GM12801 (cell line): ENCODE data around the gene AP4B1.

Experiments
- CTCF ChIP-seq: IDR thresholded peaks from one replicate; pipeline ENCODE4 v1.5.1; 2011; ENCODE audit warnings: control low read depth; ENCODE audit not compliant: insufficient read length; ENCODE audit errors: extremely low read depth

AP4B1 gene

GRCh38 chr1:113904674-113905434, at the start of gene AP4B1, which contains the start of gene DCLRE1B:
TSS of gene AP4B1 (minus strand) at chr1:113904799. CDS start at chr1:113904717, 82 bp downstream.
TSS of gene DCLRE1B (plus strand) at chr1:113905326. CDS start at chr1:113905587, 261 bp downstream.
- TF ChIP-seq CTCF: no peak

- no peak for TF ChIP-seq CTCF
These were observed 47.1 kb upstream of the AP4B1 start for GRCh38 chr1:113951719-113952118.

GRCh38 chr1:113950908-113951307, 46.3 kb upstream of the AP4B1 start:
- TF ChIP-seq CTCF: no peak

- TF ChIP-seq CTCF: no peak
These were observed 44.4 kb upstream of the AP4B1 start for GRCh38 chr1:113949007-113949406.

- TF ChIP-seq CTCF: no peak
These were observed 42.9 kb upstream of the AP4B1 start for GRCh38 chr1:113947388-113948107.

GRCh38 chr1:113946678-113947387, 42.2 kb upstream of the AP4B1 start:
- TF ChIP-seq CTCF: no peak

- no peak for TF ChIP-seq CTCF
These were observed 41.5 kb upstream of the AP4B1 start for GRCh38 chr1:113946112-113946511.
